Panc1 (cell line): Measurements from ENCODE around the gene FYCO1.

Source experiments
- POLR2AphosphoS5 ChIP-seq: IDR thresholded peaks from 2 replicates; pipeline ENCODE4 v1.6.1; 2012; ENCODE audit warnings: mild to moderate bottlenecking, low read depth, low read length, moderate library complexity
- TF ChIP-seq, protein P1 (sequence below): fragments of 450-650 bp; IDR thresholded peaks from 2 replicates; pipeline ENCODE4 v1.5.1; 2017; ENCODE audit warnings: mild to moderate bottlenecking

GRCh38 chr3:45937206-45938042 lies 58.2 kb downstream of the FYCO1 start:
- TF ChIP-seq, protein P1, sequence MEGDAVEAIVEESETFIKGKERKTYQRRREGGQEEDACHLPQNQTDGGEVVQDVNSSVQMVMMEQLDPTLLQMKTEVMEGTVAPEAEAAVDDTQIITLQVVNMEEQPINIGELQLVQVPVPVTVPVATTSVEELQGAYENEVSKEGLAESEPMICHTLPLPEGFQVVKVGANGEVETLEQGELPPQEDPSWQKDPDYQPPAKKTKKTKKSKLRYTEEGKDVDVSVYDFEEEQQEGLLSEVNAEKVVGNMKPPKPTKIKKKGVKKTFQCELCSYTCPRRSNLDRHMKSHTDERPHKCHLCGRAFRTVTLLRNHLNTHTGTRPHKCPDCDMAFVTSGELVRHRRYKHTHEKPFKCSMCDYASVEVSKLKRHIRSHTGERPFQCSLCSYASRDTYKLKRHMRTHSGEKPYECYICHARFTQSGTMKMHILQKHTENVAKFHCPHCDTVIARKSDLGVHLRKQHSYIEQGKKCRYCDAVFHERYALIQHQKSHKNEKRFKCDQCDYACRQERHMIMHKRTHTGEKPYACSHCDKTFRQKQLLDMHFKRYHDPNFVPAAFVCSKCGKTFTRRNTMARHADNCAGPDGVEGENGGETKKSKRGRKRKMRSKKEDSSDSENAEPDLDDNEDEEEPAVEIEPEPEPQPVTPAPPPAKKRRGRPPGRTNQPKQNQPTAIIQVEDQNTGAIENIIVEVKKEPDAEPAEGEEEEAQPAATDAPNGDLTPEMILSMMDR, result no peak
- TF ChIP-seq POLR2AphosphoS5, result no peak
